Raji (cell line): ENCODE measurements around the gene KCNMB2.

Experiments used
- POLR2A ChIP-seq: IDR thresholded peaks from 2 replicates; pipeline ENCODE4 v1.6.1; 2011; ENCODE audit warnings: low read depth, low read length, control low read depth; ENCODE audit not compliant: insufficient read depth

Gene KCNMB2

DNA sequence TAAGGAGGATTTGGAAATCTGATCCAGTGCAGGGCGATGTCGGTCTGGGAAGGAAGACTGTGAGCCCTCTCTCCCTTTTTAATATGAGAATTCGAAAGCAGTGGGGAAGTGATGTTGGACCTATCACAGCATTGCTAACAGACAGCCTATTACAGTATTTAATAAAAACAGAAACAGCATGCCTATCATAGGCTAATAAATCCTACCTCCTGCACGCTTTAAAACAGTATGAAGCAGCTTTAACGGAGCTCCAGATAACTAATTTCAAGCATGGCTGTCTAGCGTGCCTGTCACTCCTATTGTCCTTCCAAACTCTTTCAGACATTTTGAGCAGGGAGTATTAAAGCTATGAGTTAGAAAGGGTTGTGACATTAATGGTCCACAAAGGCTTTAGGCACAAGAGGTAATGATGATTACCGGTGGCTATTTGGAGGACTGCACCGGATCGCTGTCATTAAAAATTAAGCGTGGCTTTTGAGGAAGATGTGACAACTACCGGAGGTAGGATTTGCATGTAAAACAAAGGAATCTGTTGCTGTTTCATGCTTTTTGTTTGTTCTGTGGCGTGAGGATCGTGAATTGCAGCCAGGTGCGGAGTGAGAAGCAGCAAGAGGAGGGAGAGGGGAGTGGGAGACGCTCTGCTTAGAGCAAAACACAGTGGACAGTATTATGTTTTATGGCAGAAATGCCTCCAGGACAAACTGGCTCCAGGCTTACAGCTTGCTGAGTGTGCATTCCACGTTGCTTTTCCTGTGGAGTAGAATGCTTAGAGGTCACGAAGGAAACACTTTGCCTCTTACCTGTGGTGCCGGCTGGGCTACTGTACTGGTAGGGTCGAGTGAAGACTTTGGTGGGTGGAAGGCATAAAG lies at the start of gene KCNMB2:
Gene KCNMB2, plus strand, starts transcription at position 226 of the 869 bp plus-strand sequence.
- TF ChIP-seq POLR2A, result no peak

DNA sequence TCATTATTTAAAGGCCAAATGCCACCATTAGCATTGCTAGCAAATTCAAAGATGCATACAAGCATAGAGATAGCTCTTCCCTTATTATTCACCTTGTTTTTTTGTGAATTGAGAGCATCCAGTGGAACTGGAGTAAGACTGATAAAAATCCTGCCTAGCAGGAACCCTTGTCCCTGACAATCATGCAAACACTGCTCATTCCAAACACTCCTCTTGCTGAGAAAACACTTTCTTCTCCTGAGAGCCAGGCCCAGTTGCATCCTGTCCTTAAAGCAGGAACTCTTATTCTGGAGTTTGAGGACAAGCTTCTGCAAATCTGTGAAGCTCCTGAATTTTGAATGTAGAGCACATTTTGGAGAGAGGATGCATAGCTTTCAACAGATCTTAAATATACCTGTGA lies 49.3 kb upstream of the KCNMB2 start:
- TF ChIP-seq POLR2A, result no peak

GRCh38 chr3:178487752-178488151 lies 48.5 kb upstream of the KCNMB2 start:
- no peak for TF ChIP-seq POLR2A

DNA sequence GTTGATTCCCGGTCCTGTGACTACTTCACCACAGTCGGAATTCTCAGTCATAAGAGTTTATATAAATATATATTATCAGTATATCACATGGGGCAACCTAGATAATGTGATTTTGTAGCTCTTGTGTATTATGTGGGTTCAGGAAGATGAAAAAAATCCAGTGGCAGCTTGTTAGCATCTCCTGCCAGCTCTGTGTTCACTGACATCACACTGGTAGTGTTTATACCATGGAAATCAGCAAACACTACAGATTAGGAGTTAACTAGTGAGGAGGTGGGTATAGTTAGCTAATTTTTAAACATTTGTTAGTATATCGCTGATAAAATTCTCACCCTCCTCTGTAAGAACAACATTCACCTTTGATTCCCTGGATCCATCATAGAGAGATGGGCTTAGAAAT lies 44.5 kb upstream of the KCNMB2 start:
- no peak for TF ChIP-seq POLR2A

DNA sequence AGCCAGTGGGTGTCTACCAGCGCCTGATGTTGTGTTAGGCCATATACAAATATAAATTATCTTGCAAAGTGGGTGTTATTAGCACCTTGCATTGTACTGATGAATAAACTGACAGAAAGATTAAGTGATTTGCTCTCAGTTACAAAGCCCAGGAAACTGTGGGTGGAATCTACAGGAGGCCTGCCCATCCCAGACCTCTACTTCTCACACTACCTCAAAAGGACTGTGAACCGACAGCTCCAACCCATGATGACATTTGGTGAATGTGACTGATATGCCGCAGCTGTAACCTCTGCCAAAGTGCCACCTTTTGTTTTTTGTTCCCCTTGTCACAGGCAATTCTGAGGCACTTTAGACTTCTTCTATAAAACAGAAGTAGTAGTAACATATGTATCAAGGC lies 43.7 kb upstream of the KCNMB2 start:
- TF ChIP-seq POLR2A, result no peak

DNA sequence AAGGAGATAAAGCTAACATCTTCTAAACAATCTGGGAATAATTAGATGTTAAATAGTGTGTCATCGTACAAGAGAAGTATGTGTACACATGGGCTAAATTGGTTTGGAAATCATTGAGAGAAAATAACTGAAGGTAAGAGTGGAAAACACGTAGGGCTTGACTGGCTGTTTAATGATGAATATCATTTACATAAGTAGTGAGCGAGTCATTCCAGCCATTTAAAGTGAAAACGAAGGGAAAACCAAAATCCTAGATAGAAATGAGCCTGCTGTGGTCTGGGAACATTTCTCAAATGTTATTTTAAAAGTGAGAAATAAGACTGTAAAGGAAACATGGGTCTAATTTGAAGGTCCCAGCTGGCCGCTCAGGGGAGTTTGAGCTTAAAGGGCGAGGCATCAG lies 41.9 kb upstream of the KCNMB2 start:
- TF ChIP-seq POLR2A, result no peak

DNA sequence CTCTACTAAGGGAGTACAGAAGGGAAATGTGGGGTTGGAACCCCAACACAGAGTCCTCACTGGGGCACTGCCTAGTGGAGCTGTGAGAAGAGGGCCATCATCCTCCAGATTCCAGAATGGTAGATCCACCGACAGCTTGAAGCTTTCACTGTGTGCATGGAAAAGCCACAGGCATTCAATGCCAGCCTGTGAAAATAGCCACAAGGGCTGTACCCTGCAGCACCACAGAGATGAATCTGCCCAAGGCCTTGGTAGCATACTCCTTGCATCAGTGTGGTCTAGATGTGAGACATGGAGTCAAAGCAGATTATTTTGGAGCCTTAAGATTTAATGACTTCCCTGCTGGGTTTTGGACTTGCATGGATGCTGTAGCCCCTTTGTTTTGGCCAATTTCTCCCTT lies 39.3 kb upstream of the KCNMB2 start:
- TF ChIP-seq POLR2A, result no peak

GRCh38 chr3:178498871-178499270 lies 37.4 kb upstream of the KCNMB2 start:
- TF ChIP-seq POLR2A, result no peak

DNA sequence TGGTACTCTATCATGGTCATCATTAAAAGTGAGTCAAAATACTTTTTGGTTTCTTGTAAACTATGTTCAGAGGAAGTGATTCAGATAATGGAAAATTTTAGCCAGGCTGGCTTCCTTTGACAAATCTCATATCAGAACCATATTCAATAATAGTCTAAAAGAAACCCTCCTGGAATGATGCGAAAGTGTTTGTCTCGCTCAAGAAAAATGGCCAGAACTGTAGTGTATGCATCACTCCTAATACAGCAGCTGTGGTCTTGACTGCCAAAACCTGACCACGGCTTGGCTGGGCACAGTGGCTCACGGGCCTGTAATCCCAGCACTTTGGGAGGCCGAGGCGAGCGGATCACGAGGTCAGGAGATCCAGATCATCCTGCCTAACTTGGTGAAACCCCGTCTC lies 35.6 kb upstream of the KCNMB2 start:
- no peak for TF ChIP-seq POLR2A

DNA sequence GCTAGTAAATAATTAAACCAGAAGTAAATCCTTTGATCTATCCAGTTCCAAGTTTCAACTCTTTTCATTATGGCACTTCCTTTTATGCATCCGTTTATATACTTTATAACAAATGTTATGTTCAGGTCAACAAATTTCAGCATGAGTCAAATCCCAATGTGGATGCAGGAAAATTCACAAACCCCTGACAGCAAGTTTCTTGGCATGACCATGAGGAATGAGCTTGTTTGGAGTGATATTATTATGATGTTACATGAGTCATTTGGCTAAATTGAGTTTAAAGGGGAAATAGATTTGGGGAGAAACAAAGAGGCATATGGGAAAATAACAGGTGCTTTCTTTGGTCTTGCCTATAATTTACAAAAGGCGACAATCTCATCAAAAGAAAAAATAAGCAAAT lies 32.1 kb upstream of the KCNMB2 start:
- TF ChIP-seq POLR2A, result no peak

- TF ChIP-seq POLR2A, result no peak
Observed at GRCh38 chr3:178505832-178506231, 30.4 kb upstream of the KCNMB2 start.

DNA sequence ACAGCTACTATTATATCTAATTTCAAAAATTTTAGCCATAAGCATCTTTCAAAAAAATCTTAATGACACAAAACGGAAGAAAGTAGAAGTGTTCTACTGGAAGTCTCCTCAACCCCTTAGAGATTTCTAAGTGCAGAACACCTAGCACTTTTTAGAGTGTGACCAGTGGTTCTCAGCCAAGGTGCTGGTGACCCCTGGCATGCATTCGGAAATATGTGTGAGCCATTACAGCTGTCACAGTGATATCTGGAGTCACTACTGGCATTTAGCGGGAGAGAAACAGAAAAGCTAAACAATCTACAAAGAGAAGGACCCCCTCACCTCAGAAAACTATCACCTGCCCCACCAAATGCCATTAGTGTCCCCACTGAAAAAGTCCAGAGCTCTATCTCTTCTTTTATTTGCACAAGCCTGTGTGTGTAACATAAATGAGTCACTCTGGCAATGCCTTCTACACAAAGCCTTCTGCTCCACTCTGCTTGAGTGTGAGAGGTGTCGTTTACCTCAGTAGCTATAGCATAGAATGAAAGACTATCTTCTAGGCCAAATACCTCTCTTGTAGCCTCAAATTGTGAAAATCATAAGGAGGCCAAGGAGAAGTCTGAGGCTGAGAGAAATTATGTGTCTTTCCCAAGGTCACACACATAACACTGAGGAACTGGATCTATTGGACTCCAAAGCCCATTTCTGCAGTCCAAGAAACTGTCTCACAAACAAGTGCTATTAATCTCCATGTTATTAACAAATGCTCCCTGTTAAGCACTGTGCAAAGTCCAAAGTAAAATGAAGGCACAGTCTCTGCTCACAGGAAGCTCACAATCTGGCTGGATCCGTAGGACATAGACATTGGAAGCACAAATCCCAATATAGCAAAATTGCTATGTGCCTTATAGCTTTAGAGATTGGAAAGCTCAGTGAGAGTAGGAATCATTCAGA lies 28.5 kb upstream of the KCNMB2 start:
- TF ChIP-seq POLR2A, result no peak

DNA sequence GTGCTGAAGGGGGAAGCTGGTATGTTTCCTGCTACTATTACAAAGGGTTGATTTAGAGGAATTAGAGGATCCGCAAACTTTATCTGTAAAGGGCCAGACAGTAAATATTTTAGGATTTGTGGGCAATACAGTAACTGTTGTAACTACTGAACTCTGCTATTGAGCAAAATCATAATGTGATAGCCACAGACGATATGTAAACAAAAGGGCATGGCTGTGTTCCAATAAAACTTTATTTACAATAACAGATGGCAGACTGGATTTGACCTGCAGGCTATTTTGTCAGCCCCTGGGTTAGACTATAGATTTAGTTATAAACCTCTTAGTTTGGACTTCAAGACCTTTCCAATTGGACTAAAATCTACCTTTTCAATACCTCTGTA lies 27.8 kb upstream of the KCNMB2 start:
- no peak for TF ChIP-seq POLR2A

- no peak for TF ChIP-seq POLR2A
Observed at GRCh38 chr3:178510496-178510895, 25.7 kb upstream of the KCNMB2 start.

GRCh38 chr3:178512647-178513046 lies 23.6 kb upstream of the KCNMB2 start:
- no peak for TF ChIP-seq POLR2A
